Endothelial cell of umbilical vein (primary cell): ENCODE data around the gene TPCN1. TPM values are rescaled to one million over a fixed set of nuclear protein-coding genes. Genes with fewer than 3 reads are reported as not detected.

Experiments used
- BruUV-seq: library from RNA; stranded (reverse); fragments of 400-500 nt; replicated peaks from 2 replicates; lab custom pipeline; 2021; lab: Mats Ljungman, UMichigan
- CTCF ChIA-PET: fragments of 300-600, 350-600 bp; sonication (Branson Sonifier 250); formaldehyde crosslinking; loops from one replicate; lab custom pipeline; 2021; ENCODE audit warnings: antibody characterized with exemption, inconsistent platforms; lab: Charles Lee
- POLR2A ChIA-PET: fragments of 300-600, 350-600 bp; sonication (Branson Sonifier 250); formaldehyde crosslinking; loops from one replicate; lab custom pipeline; 2021; ENCODE audit warnings: antibody characterized with exemption, inconsistent platforms; lab: Charles Lee
- DNase-seq: peaks from one replicate; pipeline ENCODE4 v3.0.0-alpha.2; 2011; ENCODE audit warnings: low read depth, low spot score
- FAIRE-seq: peaks from 2 replicates; lab custom pipeline; 2011; peaks lifted over from hg19 to GRCh38; lab: Jason Lieb, UNC
- H2AFZ ChIP-seq: 2 replicates; pipeline ENCODE4 v1.6.0; 2012; ENCODE audit warnings: low read depth, low read length, control low read depth, inconsistent platforms
- H3K27ac ChIP-seq: 2 replicates; pipeline ENCODE4 v1.5.1; 2011; ENCODE audit warnings: low read depth, mild to moderate bottlenecking, control low read depth, low read length, moderate library complexity; ENCODE audit not compliant: insufficient read depth
- H3K27me3 ChIP-seq, 2 experiments: 2 replicates each; pipeline versions ENCODE4 v1.6.0 to v1.6.1; 2011; ENCODE audit warnings: low read length in 2 of 2, mixed read lengths in 1 of 2; ENCODE audit not compliant: control insufficient read depth in 2 of 2, insufficient read depth in 2 of 2
- H3K36me3 ChIP-seq, 2 experiments: 2 replicates in 1 of 2; 3 replicates in 1 of 2; pipeline ENCODE4 v1.5.1; 2011; ENCODE audit warnings: low read length in 2 of 2, mild to moderate bottlenecking in 1 of 2, moderate library complexity in 1 of 2; ENCODE audit not compliant: control insufficient read depth in 2 of 2, insufficient read depth in 2 of 2; ENCODE audit errors: extremely low read depth in 1 of 2
- H3K4me1 ChIP-seq: 3 replicates; pipeline ENCODE4 v1.5.1; 2011; ENCODE audit warnings: mild to moderate bottlenecking, low read length; ENCODE audit not compliant: control insufficient read depth, insufficient read depth; ENCODE audit errors: extremely low read depth
- H3K4me2 ChIP-seq: 2 replicates; pipeline ENCODE4 v1.6.1; 2011; ENCODE audit warnings: low read length, control low read depth, mixed read lengths; ENCODE audit not compliant: insufficient read depth
- H3K4me3 ChIP-seq, 3 experiments: fragments of 200-600 bp in 1 of 3; sonication (generic), shearing (Covaris generic) in 1 of 3; replicated peaks in 1 of 3; 2 replicates each; pipeline ENCODE4 v1.5.1; 2011 to 2016; ENCODE audit warnings: control low read depth in 3 of 3, low read length in 3 of 3, mild to moderate bottlenecking in 2 of 3, inconsistent platforms in 1 of 3, low read depth in 1 of 3, moderate library complexity in 1 of 3; ENCODE audit not compliant: insufficient read depth in 1 of 3
- H3K79me2 ChIP-seq: 2 replicates; pipeline ENCODE4 v1.6.0; 2012; ENCODE audit warnings: low read length, inconsistent platforms; ENCODE audit not compliant: control insufficient read depth, insufficient read depth
- H3K9ac ChIP-seq: replicated peaks from 2 replicates; pipeline ENCODE3; 2011; ENCODE audit warnings: low read length, control low read depth; ENCODE audit not compliant: insufficient read depth; ENCODE audit errors: extremely low read depth
- H3K9me1 ChIP-seq: replicated peaks from 3 replicates; pipeline ENCODE4 v1.6.0; 2011; ENCODE audit warnings: mild to moderate bottlenecking, low read length; ENCODE audit not compliant: control insufficient read depth, insufficient read depth; ENCODE audit errors: extremely low read depth
- H3K9me3 ChIP-seq: replicated peaks from 2 replicates; pipeline ENCODE4 v1.5.1; 2012; ENCODE audit warnings: low read length, inconsistent platforms; ENCODE audit not compliant: control insufficient read depth, insufficient read depth
- H4K20me1 ChIP-seq: replicated peaks from 2 replicates; pipeline ENCODE3; 2011; ENCODE audit warnings: mild to moderate bottlenecking, low read length; ENCODE audit not compliant: control insufficient read depth, insufficient read depth; ENCODE audit errors: extremely low read depth
- CTCF ChIP-seq, 2 donors: IDR thresholded peaks; 1 replicate in 1 of 2; 2 replicates in 1 of 2; pipeline ENCODE4 v1.5.1; 2011; ENCODE audit warnings: low read length in 2 of 2, mild to moderate bottlenecking in 2 of 2, moderate library complexity in 2 of 2, control low read depth in 1 of 2, inconsistent platforms in 1 of 2, low read depth in 1 of 2; ENCODE audit not compliant: insufficient read depth in 1 of 2; ENCODE audit errors: extremely low read depth in 1 of 2
- EZH2 ChIP-seq: IDR thresholded peaks from 2 replicates; pipeline ENCODE4 v1.6.1; 2012; ENCODE audit warnings: borderline replicate concordance, low read depth, mild to moderate bottlenecking, moderate library complexity, low read length, inconsistent platforms; ENCODE audit not compliant: severe bottlenecking
- FOS ChIP-seq: IDR thresholded peaks from 2 replicates; pipeline ENCODE4 v1.6.1; 2011; ENCODE audit warnings: mild to moderate bottlenecking, low read length, moderate library complexity, borderline replicate concordance; ENCODE audit not compliant: insufficient read depth
- GATA2 ChIP-seq: IDR thresholded peaks from 2 replicates; pipeline ENCODE4 v1.7.0; 2011; ENCODE audit warnings: low read depth, mild to moderate bottlenecking, moderate library complexity, mixed read lengths, low read length; ENCODE audit not compliant: insufficient read length, insufficient read depth
- JUN ChIP-seq: IDR thresholded peaks from 2 replicates; pipeline ENCODE4 v1.6.1; 2011; ENCODE audit warnings: borderline replicate concordance, low read depth; ENCODE audit not compliant: insufficient read length, insufficient read depth
- MAX ChIP-seq: IDR thresholded peaks from 2 replicates; pipeline ENCODE4 v1.6.1; 2011; ENCODE audit not compliant: insufficient read depth, insufficient read length
- MYC ChIP-seq: IDR thresholded peaks from one replicate; pipeline ENCODE4 v1.6.1; 2011; ENCODE audit warnings: mild to moderate bottlenecking, low read depth, low read length
- POLR2A ChIP-seq: IDR thresholded peaks from 2 replicates; pipeline ENCODE4 v1.6.1; 2012; ENCODE audit warnings: low read depth, mild to moderate bottlenecking, control low read depth, low read length
- POLR2AphosphoS5 ChIP-seq: IDR thresholded peaks from 2 replicates; pipeline ENCODE4 v1.6.1; 2012; ENCODE audit warnings: low read depth, mild to moderate bottlenecking, control low read depth, low read length, moderate library complexity; ENCODE audit not compliant: insufficient read depth
- dilution Hi-C: fragments of 300-500 bp; cut with MboI; formaldehyde crosslinking; loops from one replicate; pipeline ENCODE4 v1.15.0; 2019; ENCODE audit warnings: low sequenced_read_pairs; ENCODE audit not compliant: extremely low pct_ligation_motif_present
- intact Hi-C: fragments of 100-400 bp; cut with micrococcal nuclease; formaldehyde crosslinking; loops from one replicate; pipeline ENCODE4 v1.10.0; 2022
- polyA plus RNA-seq, 4 experiments: library from polyadenylated mRNA; depleted of rRNA in 3 of 4; stranded (reverse) in 3 of 4; unstranded in 1 of 4; fragments of >200 nt; gene quantifications; 2 replicates each; pipeline versions ENCODE4 v1.2.1 to v1.2.3, GENCODE V29; 2011 to 2012; ENCODE audit warnings: missing spikeins in 1 of 4
- total RNA-seq: library from RNA; stranded (reverse); gene quantifications from 2 replicates; pipeline ENCODE4 v1.2.3, GENCODE V29; 2021

TPCN1 gene
- total and polyA plus RNA-seq, 2 donors (not counting 3 experiments of a cell fraction or from before 2014, with no cell fraction given), result 19.5 to 28.3 TPM

GRCh38 chr12:113310489-113310888 is 89.2 kb downstream of the TPCN1 start:
- no peak overlapping the region for H3K9ac ChIP-seq
- no peak overlapping the region for H2AFZ ChIP-seq
- no peaks in the 10 kb centered on the region for H3K27me3 ChIP-seq
- H3K4me2 ChIP-seq, result no peak overlapping the region
- no peaks in the 10 kb centered on the region for H3K9me3 ChIP-seq
- H4K20me1 ChIP-seq, result no peaks in the 10 kb centered on the region
- POLR2A ChIA-PET, result no interaction called here
- BruUV-seq, result no TSS peak
- no peak overlapping the region for H3K4me3 ChIP-seq
- DNase-seq, result no peak
- no peaks in the 10 kb centered on the region for H3K9me1 ChIP-seq
- CTCF ChIA-PET, result interaction anchor here (0.9 to 2.5 kb wide), 6 partner anchors 12 to 151 kb away, joined by 3 to 32 read pairs (median 4); partner anchors contain the start of gene SLC8B1
- TF ChIP-seq JUN (no peak), CTCF (IDR thresholded peaks at IDR 0.05; ENCODE audit: extremely low read depth in 1 of 2, insufficient read depth in 1 of 2, low read depth in 1 of 2, low read length in 2 of 2) (no peak), FOS (no peak), MYC (no peak), POLR2A (no peak), EZH2 (no peak), MAX (no peak), POLR2AphosphoS5 (no peak), GATA2 (no peak)
- peaks cover 0 to 16% of the 10 kb centered on the region in 2 experiments for H3K36me3 ChIP-seq
- H3K27ac ChIP-seq, result no peak overlapping the region
- no peaks in the 10 kb centered on the region for H3K79me2 ChIP-seq
- intact Hi-C loops (no loop called here), dilution Hi-C loops (no loop called here)
- no peaks in the 10 kb centered on the region for H3K4me1 ChIP-seq
- FAIRE-seq, result no peak
